HG02840 (cell line): ENCODE data around the gene B3GNT3.
"Not testable (repeated sequence)": the region's sequence is repeated elsewhere in the genome, so short reads cannot be mapped to it uniquely, and the experiment has no call there.

Experiments used
- ATAC-seq: cut with Tn5 transposase; IDR thresholded peaks from one replicate; pipeline ENCODE4 v1.9.1; 2021; ENCODE audit warnings: mild to moderate bottlenecking, moderate library complexity, moderate number of reproducible peaks; ENCODE audit not compliant: unreplicated experiment, low FRiP score

B3GNT3 gene

GRCh38 chr19:17796013-17796837 lies 1.3 kb downstream of the B3GNT3 start:
- ATAC-seq: no peak

GRCh38 chr19:17796838-17797423 lies 2.0 kb downstream of the B3GNT3 start:
- ATAC-seq: no peak

GRCh38 chr19:17797424-17798201 lies 2.7 kb downstream of the B3GNT3 start:
- no peak for ATAC-seq

- ATAC-seq: not testable (repeated sequence)
Observed at GRCh38 chr19:17798599-17798998, 3.7 kb downstream of the B3GNT3 start.

- ATAC-seq: no peak
Observed at GRCh38 chr19:17802137-17802858, 7.4 kb downstream of the B3GNT3 start.

GRCh38 chr19:17803264-17803896 lies 8.4 kb downstream of the B3GNT3 start:
- no peak for ATAC-seq

- no peak for ATAC-seq
Observed at GRCh38 chr19:17805427-17805826, 10.5 kb downstream of the B3GNT3 start.

GRCh38 chr19:17806945-17807344 lies 12.0 kb downstream of the B3GNT3 start:
- ATAC-seq: no peak

- ATAC-seq: no peak
Observed at GRCh38 chr19:17807731-17808316, 12.9 kb downstream of the B3GNT3 start.

GRCh38 chr19:17811103-17811502 lies 16.2 kb downstream of the B3GNT3 start:
- no peak for ATAC-seq

GRCh38 chr19:17811681-17812080 lies 16.7 kb downstream of the B3GNT3 start:
- ATAC-seq: no peak

GRCh38 chr19:17812099-17812498 lies 17.2 kb downstream of the B3GNT3 start:
- ATAC-seq: no peak

GRCh38 chr19:17817668-17818363 lies 22.9 kb downstream of the B3GNT3 start:
- ATAC-seq: no peak

GRCh38 chr19:17821190-17821589 lies 26.3 kb downstream of the B3GNT3 start, which contains the start of gene INSL3:
Gene INSL3, minus strand, starts transcription at chr19:17821519. Its CDS starts 13 bp downstream, at chr19:17821506.
- ATAC-seq: no peak

- no peak for ATAC-seq
Observed at GRCh38 chr19:17824339-17824738, 29.4 kb downstream of the B3GNT3 start.

- ATAC-seq: no peak
Observed at GRCh38 chr19:17826508-17827056, 31.6 kb downstream of the B3GNT3 start.

- ATAC-seq: no peak
Observed at GRCh38 chr19:17829855-17830566, 35.1 kb downstream of the B3GNT3 start.
